Transverse colon (tissue), 4 donors: ENCODE measurements around the gene MAPRE2. TPM values are rescaled to one million over a fixed set of nuclear protein-coding genes. Genes with fewer than 3 reads are reported as not detected.

Experiments used
- DNase-seq: peaks from one replicate; pipeline ENCODE4 v3.0.0-alpha.2; 2019
- H3K27ac ChIP-seq, 4 donors: fragments of 200-600 bp; sonication (generic); 2 replicates each; pipeline ENCODE4 v1.5.1; 2016 to 2018; ENCODE audit warnings: inconsistent platforms in 4 of 4
- H3K27me3 ChIP-seq: fragments of 200-600 bp; sonication (generic); 2 replicates; pipeline ENCODE4 v1.5.1; 2017; ENCODE audit warnings: inconsistent platforms
- H3K36me3 ChIP-seq, 4 donors: fragments of 200-600 bp; sonication (generic); 2 replicates each; pipeline ENCODE4 v1.5.1; 2017 to 2019; ENCODE audit warnings: inconsistent platforms in 4 of 4
- H3K4me1 ChIP-seq, 4 donors: fragments of 200-600 bp; sonication (generic); 2 replicates each; pipeline ENCODE4 v1.5.1; 2017 to 2020; ENCODE audit warnings: inconsistent platforms in 4 of 4
- H3K4me3 ChIP-seq, 4 donors: fragments of 200-600 bp; sonication (generic); 1 replicate in 1 of 4; 2 replicates in 3 of 4; pipeline versions ENCODE4 v1.5.1 to v1.6.1; 2017 to 2019; ENCODE audit warnings: inconsistent platforms in 4 of 4
- H3K9me3 ChIP-seq, 2 donors: fragments of 200-600 bp; sonication (generic); 2 replicates each; pipeline ENCODE4 v1.5.1; 2017 to 2019; ENCODE audit warnings: inconsistent platforms in 2 of 2
- CTCF ChIP-seq, 5 experiments: fragments of 200-600 bp in 3 of 5; fragments of 450-650 bp in 2 of 5; sonication (generic) in 3 of 5; IDR thresholded peaks; 1 replicate in 2 of 5; 2 replicates in 3 of 5; pipeline ENCODE4 v1.5.1; 2016 to 2017; ENCODE audit warnings: antibody characterized with exemption in 5 of 5, inconsistent platforms in 3 of 5, mild to moderate bottlenecking in 2 of 5, moderate library complexity in 1 of 5
- EP300 ChIP-seq: sonication (generic); formaldehyde crosslinking; IDR thresholded peaks from one replicate; pipeline ENCODE4 v1.6.1; 2017; ENCODE audit warnings: antibody characterized with exemption, low read depth
- POLR2A ChIP-seq: fragments of 450-650 bp; IDR thresholded peaks from one replicate; pipeline ENCODE4 v1.6.1; 2016; ENCODE audit warnings: antibody characterized with exemption, mild to moderate bottlenecking, moderate library complexity
- POLR2AphosphoS5 ChIP-seq, 3 donors: sonication (generic); formaldehyde crosslinking; IDR thresholded peaks; one replicate each; pipeline ENCODE4 v1.6.1; 2016; ENCODE audit warnings: antibody characterized with exemption in 3 of 3
- WGBS, 2 donors: methylation state at CpG; one replicate each; pipeline ENCODE4 v1.1.5; 2018; ENCODE audit warnings: low coverage in 1 of 2; 5-methylcytosine and 5-hydroxymethylcytosine counted together
- in situ Hi-C, 4 donors: fragments of 200-750 bp; cut with MboI; loops; one replicate each; pipeline versions ENCODE4 v1.15.0 to v1.15.1; 2017; ENCODE audit warnings: low sequenced_read_pairs in 3 of 4, low pct_ligation_motif_present in 1 of 4, low pct_unique_long_range_greater_than_20kb in 1 of 4
- intact Hi-C: fragments of 100-400 bp; cut with DNase I; formaldehyde crosslinking; loops from one replicate; pipeline ENCODE4 v1.15.1; 2023; ENCODE audit warnings: low total_unique reads
- total RNA-seq, 4 donors: library from RNA; depleted of rRNA; stranded (reverse); fragments of >200 nt; gene quantifications; one replicate each; pipeline ENCODE4 v1.1.0, GENCODE V29; 2016

The MAPRE2 gene
- total RNA-seq, 4 donors from 2014 or later, result 23.1 to 102 (median 48.5) TPM

GRCh38 chr18:35159782-35160181, 118.6 kb downstream of the MAPRE2 start:
- H3K9me3 ChIP-seq, result no peaks in the 10 kb centered on the region
- TF ChIP-seq POLR2A, result no peak
- no peak for TF ChIP-seq EP300
- no peak overlapping the region for H3K4me3 ChIP-seq
- H3K4me1 ChIP-seq, result peaks cover 0 to 4% (median 2%) of the 10 kb centered on the region in 4 donors
- WGBS, 2 donors, result 85 to 90% methylated on average over 2 to 3 of the region's 3 CpGs
- intact Hi-C loops (no loop called here), in situ Hi-C loops (no loop called here)
- DNase-seq, result no peak
- no peak overlapping the region for H3K27ac ChIP-seq
- no peaks in the 10 kb centered on the region for H3K27me3 ChIP-seq
- H3K36me3 ChIP-seq, result no peaks in the 10 kb centered on the region

GRCh38 chr18:35161485-35161884, 120.3 kb downstream of the MAPRE2 start:
- H3K4me1 ChIP-seq, result peaks cover 0 to 4% (median 2%) of the 10 kb centered on the region in 4 donors
- WGBS, 2 donors, result 85 to 88% methylated on average over 2 of the region's 2 CpGs
- intact Hi-C loops, result no loop called here

GRCh38 chr18:35161934-35162333, 120.7 kb downstream of the MAPRE2 start:
- H3K27ac ChIP-seq, result no peak overlapping the region

More at GRCh38 chr18:35161485-35161884, 120.3 kb downstream of the MAPRE2 start:
- Histone ChIP-seq H3K36me3 (no peaks in the 10 kb centered on the region), H3K9me3 (no peaks in the 10 kb centered on the region), H3K27ac (no peak overlapping the region), H3K27me3 (no peaks in the 10 kb centered on the region), H3K4me3 (no peak overlapping the region)
- in situ Hi-C loops, result no loop called here
- TF ChIP-seq POLR2AphosphoS5 (IDR thresholded peaks at IDR 0.05) (no peak), EP300 (no peak), POLR2A (no peak), CTCF (IDR thresholded peaks at IDR 0.05) (no peak)
- DNase-seq, result no peak

GRCh38 chr18:35163014-35163539, 121.9 kb downstream of the MAPRE2 start:
- H3K4me3 ChIP-seq, result no peak overlapping the region
- TF ChIP-seq EP300, result no peak
- TF ChIP-seq CTCF (IDR thresholded peaks at IDR 0.05), result no peak
- no peak for TF ChIP-seq POLR2AphosphoS5 (IDR thresholded peaks at IDR 0.05)
- no peak for TF ChIP-seq POLR2A
- in situ Hi-C loops, result no loop called here

More at GRCh38 chr18:35161934-35162333, 120.7 kb downstream of the MAPRE2 start:
- 66 to 87% methylated on average over 3 of the region's 3 CpGs for WGBS, 2 donors
- no peak for DNase-seq
- Histone ChIP-seq H3K4me3 (no peak overlapping the region), H3K27me3 (no peaks in the 10 kb centered on the region), H3K36me3 (no peaks in the 10 kb centered on the region), H3K9me3 (no peaks in the 10 kb centered on the region), H3K4me1 (peaks cover 0 to 4% (median 2%) of the 10 kb centered on the region in 4 donors)
- TF ChIP-seq POLR2AphosphoS5 (IDR thresholded peaks at IDR 0.05), result no peak
- no peak for TF ChIP-seq EP300
- TF ChIP-seq POLR2A, result no peak
- no peak for TF ChIP-seq CTCF (IDR thresholded peaks at IDR 0.05)
- in situ Hi-C loops (no loop called here), intact Hi-C loops (no loop called here)

GRCh38 chr18:35163721-35164120, 122.5 kb downstream of the MAPRE2 start:
- peaks cover 0 to 4% (median 2%) of the 10 kb centered on the region in 4 donors for H3K4me1 ChIP-seq
- TF ChIP-seq EP300 (no peak), POLR2AphosphoS5 (IDR thresholded peaks at IDR 0.05) (no peak), POLR2A (no peak), CTCF (IDR thresholded peaks at IDR 0.05) (no peak)
- H3K36me3 ChIP-seq, result no peaks in the 10 kb centered on the region
- H3K9me3 ChIP-seq, result no peaks in the 10 kb centered on the region
- WGBS, 2 donors, result 85 to 89% methylated on average over 3 to 5 of the region's 5 CpGs
- H3K27ac ChIP-seq, result no peak overlapping the region
- H3K27me3 ChIP-seq, result no peaks in the 10 kb centered on the region
- no peak for DNase-seq
- in situ Hi-C loops (no loop called here), intact Hi-C loops (no loop called here)
- H3K4me3 ChIP-seq, result no peak overlapping the region

More at GRCh38 chr18:35163014-35163539, 121.9 kb downstream of the MAPRE2 start:
- H3K4me1 ChIP-seq, result peaks cover 0 to 4% (median 2%) of the 10 kb centered on the region in 4 donors
- H3K27me3 ChIP-seq, result no peaks in the 10 kb centered on the region
- H3K36me3 ChIP-seq, result no peaks in the 10 kb centered on the region
- intact Hi-C loops, result no loop called here
- H3K27ac ChIP-seq, result no peak overlapping the region
- H3K9me3 ChIP-seq, result no peaks in the 10 kb centered on the region
- no peak for DNase-seq
